ENCODE results near the gene HIVEP1.

The HIVEP1 gene

DNA sequence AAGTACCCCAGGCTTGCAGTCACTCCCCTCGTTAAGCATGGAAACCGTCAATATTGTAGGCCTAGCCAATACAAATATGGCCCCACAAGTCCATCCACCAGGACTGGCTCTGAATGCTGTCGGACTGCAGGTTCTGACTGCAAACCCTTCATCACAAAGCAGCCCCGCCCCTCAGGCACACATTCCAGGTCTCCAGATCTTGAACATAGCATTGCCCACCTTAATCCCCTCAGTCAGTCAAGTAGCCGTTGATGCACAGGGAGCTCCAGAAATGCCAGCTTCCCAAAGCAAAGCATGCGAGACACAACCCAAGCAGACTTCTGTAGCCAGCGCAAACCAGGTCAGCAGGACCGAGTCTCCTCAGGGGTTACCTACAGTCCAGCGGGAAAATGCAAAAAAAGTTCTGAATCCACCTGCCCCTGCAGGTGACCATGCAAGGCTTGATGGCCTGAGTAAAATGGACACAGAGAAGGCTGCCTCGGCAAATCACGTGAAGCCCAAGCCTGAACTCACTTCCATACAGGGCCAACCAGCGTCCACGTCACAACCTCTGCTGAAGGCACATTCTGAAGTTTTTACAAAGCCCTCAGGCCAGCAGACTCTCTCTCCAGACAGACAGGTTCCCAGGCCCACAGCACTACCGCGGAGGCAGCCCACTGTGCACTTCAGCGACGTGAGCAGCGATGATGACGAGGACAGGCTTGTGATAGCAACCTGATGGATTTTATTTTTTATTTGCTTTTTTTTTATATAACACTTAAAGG, 151.8 kb downstream of the HIVEP1 start:
- TF ChIP-seq, protein P1, sequence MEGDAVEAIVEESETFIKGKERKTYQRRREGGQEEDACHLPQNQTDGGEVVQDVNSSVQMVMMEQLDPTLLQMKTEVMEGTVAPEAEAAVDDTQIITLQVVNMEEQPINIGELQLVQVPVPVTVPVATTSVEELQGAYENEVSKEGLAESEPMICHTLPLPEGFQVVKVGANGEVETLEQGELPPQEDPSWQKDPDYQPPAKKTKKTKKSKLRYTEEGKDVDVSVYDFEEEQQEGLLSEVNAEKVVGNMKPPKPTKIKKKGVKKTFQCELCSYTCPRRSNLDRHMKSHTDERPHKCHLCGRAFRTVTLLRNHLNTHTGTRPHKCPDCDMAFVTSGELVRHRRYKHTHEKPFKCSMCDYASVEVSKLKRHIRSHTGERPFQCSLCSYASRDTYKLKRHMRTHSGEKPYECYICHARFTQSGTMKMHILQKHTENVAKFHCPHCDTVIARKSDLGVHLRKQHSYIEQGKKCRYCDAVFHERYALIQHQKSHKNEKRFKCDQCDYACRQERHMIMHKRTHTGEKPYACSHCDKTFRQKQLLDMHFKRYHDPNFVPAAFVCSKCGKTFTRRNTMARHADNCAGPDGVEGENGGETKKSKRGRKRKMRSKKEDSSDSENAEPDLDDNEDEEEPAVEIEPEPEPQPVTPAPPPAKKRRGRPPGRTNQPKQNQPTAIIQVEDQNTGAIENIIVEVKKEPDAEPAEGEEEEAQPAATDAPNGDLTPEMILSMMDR (IDR thresholded peaks at IDR 0.05; ENCODE audit: extremely low read depth, insufficient read depth, missing control alignments): no peak
- in situ Hi-C loops (cut with MboI; ENCODE audit: low pct_unique_long_range_greater_than_20kb, low sequenced_read_pairs, unreplicated experiment): loop anchor here (25.0 kb wide), 1 partner anchor 448 kb away; no protein-coding TSS in a partner anchor
- DNase-seq (ENCODE audit: low spot score): no peak

DNA sequence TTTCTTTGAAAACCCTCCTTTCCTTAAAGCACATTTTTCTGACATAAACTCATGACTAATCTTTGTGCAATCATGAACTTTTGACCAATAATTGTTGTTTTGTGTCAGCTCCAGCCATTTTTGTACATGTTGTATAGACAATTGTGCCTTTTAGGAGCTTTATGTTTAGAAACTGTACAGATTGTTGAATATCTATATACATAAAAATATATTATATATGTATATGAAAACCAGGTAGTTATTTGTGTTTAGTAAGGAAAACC, 152.3 kb downstream of the HIVEP1 start:
- TF ChIP-seq, protein P1 (IDR thresholded peaks at IDR 0.05; ENCODE audit: extremely low read depth, insufficient read depth, missing control alignments): no peak
- DNase-seq (ENCODE audit: low spot score): no peak
- in situ Hi-C loops (cut with MboI; ENCODE audit: low pct_unique_long_range_greater_than_20kb, low sequenced_read_pairs, unreplicated experiment): loop anchor here (25.0 kb wide), 1 partner anchor 448 kb away; no protein-coding TSS in a partner anchor

DNA sequence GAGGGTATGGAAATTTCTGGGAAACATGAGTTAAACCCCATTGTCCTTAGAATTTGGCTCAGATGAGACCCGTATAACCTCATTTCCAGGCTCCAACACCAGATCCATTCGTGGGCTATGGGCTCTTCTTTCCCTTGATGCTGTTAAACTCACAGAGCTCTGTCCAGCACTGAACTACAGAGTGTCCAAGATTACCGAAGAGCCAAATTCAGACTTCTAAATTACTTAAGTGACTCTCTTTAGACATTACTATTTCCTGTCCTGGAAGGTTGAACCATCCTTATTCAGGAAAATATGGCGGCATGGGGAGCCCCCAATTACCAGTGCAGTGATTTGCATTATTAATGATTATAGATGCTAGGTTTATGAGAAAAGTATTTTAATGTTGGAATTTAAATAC, 153.2 kb downstream of the HIVEP1 start:
- in situ Hi-C loops (cut with MboI; ENCODE audit: low pct_unique_long_range_greater_than_20kb, low sequenced_read_pairs, unreplicated experiment): loop anchor here (25.0 kb wide), 1 partner anchor 447 kb away; no protein-coding TSS in a partner anchor
- TF ChIP-seq, protein P1 (IDR thresholded peaks at IDR 0.05; ENCODE audit: extremely low read depth, insufficient read depth, missing control alignments): no peak
- DNase-seq (ENCODE audit: low spot score): no peak

DNA sequence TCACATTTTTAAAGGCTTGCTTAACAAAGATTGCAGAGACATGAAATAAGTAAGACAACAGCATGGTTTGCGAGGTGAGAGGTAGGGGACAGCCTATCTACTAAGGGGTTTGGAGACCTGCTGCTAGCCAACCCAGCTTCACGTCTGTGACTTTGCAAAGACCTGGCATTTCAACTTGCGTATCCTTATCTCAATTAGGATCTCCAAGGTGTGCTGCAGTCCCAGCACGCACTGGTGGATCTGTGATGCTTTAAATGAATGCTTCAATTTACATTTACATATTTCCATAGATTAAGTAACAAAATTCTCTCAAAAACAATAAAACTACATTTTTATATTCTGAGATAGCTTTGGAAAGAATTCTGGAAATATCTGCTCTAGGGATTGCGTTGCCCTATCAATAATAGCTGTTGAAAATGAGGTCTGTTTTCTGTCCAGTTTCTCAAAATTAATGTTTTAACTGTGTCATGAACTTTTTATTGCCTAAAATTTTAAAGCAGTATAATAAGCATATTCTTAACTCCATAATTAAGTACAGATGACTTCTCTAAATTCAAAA, 153.7 kb downstream of the HIVEP1 start:
- DNase-seq (ENCODE audit: low spot score): no peak
- TF ChIP-seq, protein P1 (IDR thresholded peaks at IDR 0.05; ENCODE audit: extremely low read depth, insufficient read depth, missing control alignments): no peak
- in situ Hi-C loops (cut with MboI; ENCODE audit: low pct_unique_long_range_greater_than_20kb, low sequenced_read_pairs, unreplicated experiment): loop anchor here (25.0 kb wide), 1 partner anchor 446 kb away; no protein-coding TSS in a partner anchor

DNA sequence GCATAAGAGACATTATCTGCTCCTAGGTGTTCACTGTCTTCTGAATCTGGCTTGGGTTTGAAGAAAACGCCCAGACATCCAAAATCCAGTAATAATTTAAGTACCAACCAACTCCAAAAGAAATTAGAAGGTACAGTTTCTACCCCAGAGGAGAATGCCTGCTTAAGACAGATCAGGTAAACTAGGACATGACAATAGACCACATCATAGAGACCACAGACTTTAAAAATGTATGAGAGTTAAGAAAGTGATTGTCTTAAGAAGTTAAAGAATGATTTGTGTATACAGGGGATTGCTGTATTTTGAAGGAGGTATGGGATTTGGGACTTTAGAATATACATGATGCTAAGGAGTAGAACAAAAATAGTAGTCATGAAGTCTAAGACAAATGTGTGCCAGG, 157.3 kb downstream of the HIVEP1 start:
- in situ Hi-C loops (cut with MboI; ENCODE audit: low pct_unique_long_range_greater_than_20kb, low sequenced_read_pairs, unreplicated experiment): loop anchor here (25.0 kb wide), 1 partner anchor 443 kb away; no protein-coding TSS in a partner anchor
- no peak for DNase-seq (ENCODE audit: low spot score)
- TF ChIP-seq, protein P1 (IDR thresholded peaks at IDR 0.05; ENCODE audit: extremely low read depth, insufficient read depth, missing control alignments): no peak

DNA sequence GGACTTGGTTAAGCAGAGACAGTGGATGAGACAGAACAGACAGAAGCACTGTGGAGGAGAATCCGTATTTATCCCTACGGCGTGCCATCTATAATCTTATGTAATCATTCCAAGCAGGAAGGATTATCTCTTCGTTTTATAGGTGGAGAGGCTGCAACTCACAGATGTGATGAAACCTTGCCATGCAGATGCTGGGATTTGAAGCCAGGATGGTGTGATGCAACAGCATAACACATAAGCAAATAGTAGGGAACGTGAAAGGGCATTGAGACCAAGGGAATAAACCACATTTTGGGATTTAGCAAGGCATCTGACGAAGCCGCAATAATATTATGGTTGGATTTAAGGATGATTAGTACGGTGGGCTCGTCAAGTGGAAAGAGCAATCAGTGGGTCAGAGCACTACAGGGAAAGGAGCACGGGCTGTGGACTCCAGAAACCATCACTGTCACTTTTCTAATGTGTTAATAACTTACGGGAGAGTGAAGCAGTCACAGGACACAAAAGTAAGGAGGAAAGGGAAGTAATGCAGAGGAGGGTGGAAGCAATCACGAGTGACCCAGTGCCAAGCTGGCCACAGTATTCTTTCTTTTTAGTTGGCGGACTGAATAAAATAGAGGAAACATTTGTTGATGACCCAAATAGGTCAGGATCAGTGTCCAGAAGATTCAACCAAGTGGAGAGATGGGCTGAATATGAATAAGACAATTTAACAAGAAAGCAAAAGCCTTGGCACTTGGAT, 158.4 kb downstream of the HIVEP1 start:
- TF ChIP-seq, protein P1 (IDR thresholded peaks at IDR 0.05; ENCODE audit: extremely low read depth, insufficient read depth, missing control alignments): no peak
- in situ Hi-C loops (cut with MboI; ENCODE audit: low pct_unique_long_range_greater_than_20kb, low sequenced_read_pairs, unreplicated experiment): loop anchor here (25.0 kb wide), 1 partner anchor 442 kb away; no protein-coding TSS in a partner anchor
- DNase-seq (ENCODE audit: low spot score): no peak

Measured in GM13977 (cell line).